Peyer's patch (tissue), 4 donors: Measurements from ENCODE around the gene SDHAF2. TPM values are rescaled to one million over a fixed set of nuclear protein-coding genes. Genes with fewer than 3 reads are reported as not detected.
"Not testable (repeated sequence)": the region's sequence is repeated elsewhere in the genome, so short reads cannot be mapped to it uniquely, and the experiment has no call there.

Experiments used
- DNase-seq, 3 donors: peaks; one replicate each; pipeline ENCODE4 v3.0.0-alpha.2; 2017 to 2019
- H3K27ac ChIP-seq, 4 donors: fragments of 200-600 bp; sonication (generic); one replicate each; pipeline ENCODE4 v1.5.1; 2016 to 2019
- H3K27me3 ChIP-seq, 2 donors: fragments of 200-600 bp; sonication (generic); one replicate each; pipeline ENCODE4 v1.5.1; 2019
- H3K36me3 ChIP-seq, 3 donors: fragments of 200-600 bp; sonication (generic); one replicate each; pipeline ENCODE4 v1.5.1; 2016 to 2019
- H3K4me1 ChIP-seq, 4 donors: fragments of 200-600 bp; sonication (generic); one replicate each; pipeline ENCODE4 v1.5.1; 2016 to 2019
- H3K4me3 ChIP-seq, 4 donors: fragments of 200-600 bp; sonication (generic); 1 replicate in 3 of 4; 2 replicates in 1 of 4; pipeline ENCODE4 v1.5.1; 2016 to 2019; ENCODE audit warnings: mild to moderate bottlenecking in 1 of 4
- H3K9me3 ChIP-seq, 4 donors: fragments of 200-600 bp; sonication (generic); one replicate each; pipeline ENCODE4 v1.5.1; 2016 to 2019; ENCODE audit warnings: mild to moderate bottlenecking in 1 of 4
- POLR2A ChIP-seq, 2 donors: fragments of 450-650 bp; IDR thresholded peaks; one replicate each; pipeline ENCODE4 v1.5.1; 2017; ENCODE audit warnings: antibody characterized with exemption in 2 of 2, mild to moderate bottlenecking in 2 of 2, moderate library complexity in 2 of 2
- total RNA-seq, 4 donors: library from RNA; depleted of rRNA; stranded (reverse); fragments of >200 nt; gene quantifications; one replicate each; pipeline ENCODE4 v1.1.0, GENCODE V29; 2016
- TF ChIP-seq, protein P1 (sequence below), 6 experiments: fragments of 450-650 bp in 4 of 6; fragments of 200-600 bp in 2 of 6; sonication (generic) in 1 of 6; IDR thresholded peaks; one replicate each; pipeline ENCODE4 v1.5.1; 2017 to 2019; ENCODE audit warnings: antibody characterized with exemption in 6 of 6, mild to moderate bottlenecking in 3 of 6, moderate library complexity in 1 of 6

SDHAF2 gene
- total RNA-seq, 4 donors from 2014 or later = 54.5 to 92.4 (median 70.5) TPM

DNA sequence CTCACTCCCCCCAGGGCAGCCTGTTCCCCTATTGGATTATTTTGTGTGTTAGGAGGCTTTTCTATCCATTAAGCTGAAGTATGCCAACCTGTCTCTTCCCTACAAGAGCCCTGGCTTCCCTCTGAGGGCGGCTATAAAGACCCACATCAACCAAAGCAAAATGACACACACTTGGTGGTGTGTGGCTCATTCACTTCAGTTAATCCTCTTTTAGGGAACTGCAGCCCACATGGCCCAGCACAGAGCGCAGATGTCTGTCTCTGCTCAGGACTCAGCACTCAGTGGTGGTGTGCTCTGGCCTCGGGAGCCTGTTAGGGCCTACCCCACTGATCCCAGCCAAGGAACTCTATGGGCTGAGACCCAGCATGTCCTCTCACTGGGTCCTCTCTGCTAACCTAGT lies 46.4 kb downstream of the SDHAF2 start:
- TF ChIP-seq POLR2A (IDR thresholded peaks at IDR 0.05) = no peak
- TF ChIP-seq, protein P1, sequence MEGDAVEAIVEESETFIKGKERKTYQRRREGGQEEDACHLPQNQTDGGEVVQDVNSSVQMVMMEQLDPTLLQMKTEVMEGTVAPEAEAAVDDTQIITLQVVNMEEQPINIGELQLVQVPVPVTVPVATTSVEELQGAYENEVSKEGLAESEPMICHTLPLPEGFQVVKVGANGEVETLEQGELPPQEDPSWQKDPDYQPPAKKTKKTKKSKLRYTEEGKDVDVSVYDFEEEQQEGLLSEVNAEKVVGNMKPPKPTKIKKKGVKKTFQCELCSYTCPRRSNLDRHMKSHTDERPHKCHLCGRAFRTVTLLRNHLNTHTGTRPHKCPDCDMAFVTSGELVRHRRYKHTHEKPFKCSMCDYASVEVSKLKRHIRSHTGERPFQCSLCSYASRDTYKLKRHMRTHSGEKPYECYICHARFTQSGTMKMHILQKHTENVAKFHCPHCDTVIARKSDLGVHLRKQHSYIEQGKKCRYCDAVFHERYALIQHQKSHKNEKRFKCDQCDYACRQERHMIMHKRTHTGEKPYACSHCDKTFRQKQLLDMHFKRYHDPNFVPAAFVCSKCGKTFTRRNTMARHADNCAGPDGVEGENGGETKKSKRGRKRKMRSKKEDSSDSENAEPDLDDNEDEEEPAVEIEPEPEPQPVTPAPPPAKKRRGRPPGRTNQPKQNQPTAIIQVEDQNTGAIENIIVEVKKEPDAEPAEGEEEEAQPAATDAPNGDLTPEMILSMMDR (IDR thresholded peaks at IDR 0.05) = no peak
- Histone ChIP-seq H3K4me1 (peaks cover 0 to 11% (median 3%) of the 10 kb centered on the region in 4 donors), H3K36me3 (no peaks in the 10 kb centered on the region), H3K27ac (no peak overlapping the region), H3K9me3 (no peaks in the 10 kb centered on the region), H3K27me3 (no peaks in the 10 kb centered on the region), H3K4me3 (no peak overlapping the region)
- DNase-seq = no peak

DNA sequence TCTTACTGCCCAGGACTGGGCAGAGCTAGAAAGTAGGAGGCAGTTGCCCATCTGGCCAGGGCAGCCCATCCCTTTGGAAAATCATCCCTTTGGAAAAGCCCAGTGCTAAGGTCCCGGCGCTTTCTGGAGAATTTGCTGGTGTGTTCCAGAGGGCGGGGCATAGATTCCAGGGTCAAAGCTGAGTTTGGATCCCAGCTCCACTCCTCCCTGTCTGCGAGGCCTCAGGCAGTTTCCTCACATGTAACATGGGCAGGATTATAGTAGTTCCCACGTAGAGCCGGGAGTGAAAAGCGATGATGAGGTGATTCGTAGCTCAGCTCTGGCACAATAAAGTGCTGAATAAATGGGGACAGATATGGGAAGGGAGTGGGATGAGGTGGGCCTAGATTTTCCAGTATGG lies 47.2 kb downstream of the SDHAF2 start:
- Histone ChIP-seq H3K27me3 (no peaks in the 10 kb centered on the region), H3K9me3 (no peaks in the 10 kb centered on the region), H3K27ac (no peak overlapping the region), H3K4me1 (peaks cover 0 to 11% (median 3%) of the 10 kb centered on the region in 4 donors), H3K4me3 (no peak overlapping the region), H3K36me3 (no peaks in the 10 kb centered on the region)
- DNase-seq = no peak
- no peak for TF ChIP-seq POLR2A (IDR thresholded peaks at IDR 0.05)
- TF ChIP-seq, protein P1 (IDR thresholded peaks at IDR 0.05) = no peak

DNA sequence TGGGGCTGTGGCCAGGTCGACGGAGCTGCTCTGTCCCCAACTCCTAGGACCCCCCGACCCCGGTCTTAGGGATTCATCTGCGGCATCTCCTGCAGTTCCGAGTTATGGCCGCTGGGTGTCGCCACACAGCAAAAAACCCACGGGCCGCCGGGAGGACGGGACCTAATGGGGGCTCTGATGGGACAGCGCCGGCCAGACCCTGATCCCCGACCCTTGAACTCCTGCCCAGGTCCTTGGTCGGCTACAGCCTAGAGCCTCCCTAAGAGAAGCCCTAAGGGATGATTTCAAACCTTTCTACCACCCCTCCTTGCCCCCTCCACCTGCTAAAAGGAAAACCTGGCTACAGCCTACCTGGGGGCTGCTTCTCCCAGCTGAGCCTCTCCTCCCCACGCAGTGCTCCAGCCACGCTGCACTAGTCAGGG lies 47.8 kb downstream of the SDHAF2 start:
- Histone ChIP-seq H3K36me3 (no peaks in the 10 kb centered on the region), H3K9me3 (no peaks in the 10 kb centered on the region), H3K4me3 (no peak overlapping the region), H3K27ac (no peak overlapping the region), H3K4me1 (peaks cover 0 to 11% (median 3%) of the 10 kb centered on the region in 4 donors), H3K27me3 (no peaks in the 10 kb centered on the region)
- TF ChIP-seq POLR2A (IDR thresholded peaks at IDR 0.05) = no peak
- TF ChIP-seq, protein P1 (IDR thresholded peaks at IDR 0.05) = peak; percentile 74 to 96 (median 86)
- DNase-seq = peak; percentile 33 to 75 (median 70)

DNA sequence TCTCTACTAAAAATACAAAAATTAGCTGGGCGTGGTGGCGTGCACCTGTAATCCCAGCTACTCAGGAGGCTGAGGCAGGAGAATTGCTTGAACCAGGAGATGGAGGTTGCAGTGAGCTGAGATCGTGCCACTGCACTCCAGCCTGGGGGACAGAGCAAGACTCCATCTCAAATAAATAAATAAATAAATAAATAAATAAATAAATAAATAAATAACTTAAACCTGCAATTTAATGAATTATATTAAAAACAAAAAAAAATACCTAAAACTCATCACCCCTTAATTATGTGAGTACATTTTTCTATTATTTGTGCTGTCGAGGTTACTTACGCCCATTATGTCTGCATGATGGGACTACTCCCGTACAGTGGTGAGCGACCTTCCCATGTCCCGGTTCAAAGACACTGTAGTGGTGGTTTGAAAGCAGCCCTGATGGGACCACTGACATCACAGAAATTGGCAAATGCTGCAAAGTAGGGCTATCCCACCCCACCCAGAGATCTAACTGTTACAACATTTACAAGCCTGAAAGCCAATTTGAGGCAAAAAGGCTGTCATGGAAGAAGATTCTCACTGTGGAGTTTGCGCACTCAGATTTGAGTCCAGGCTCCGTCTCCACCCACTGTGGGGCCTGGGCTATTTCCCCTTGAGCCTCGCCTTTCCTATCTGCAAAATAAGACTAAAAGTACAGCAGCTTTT lies 49.6 kb downstream of the SDHAF2 start:
- H3K27ac ChIP-seq, H3K36me3 ChIP-seq, H3K27me3 ChIP-seq, H3K9me3 ChIP-seq, H3K4me3 ChIP-seq, DNase-seq: not testable (repeated sequence)
- H3K4me1 ChIP-seq = peaks cover 0 to 11% (median 3%) of the 10 kb centered on the region in 4 donors

DNA sequence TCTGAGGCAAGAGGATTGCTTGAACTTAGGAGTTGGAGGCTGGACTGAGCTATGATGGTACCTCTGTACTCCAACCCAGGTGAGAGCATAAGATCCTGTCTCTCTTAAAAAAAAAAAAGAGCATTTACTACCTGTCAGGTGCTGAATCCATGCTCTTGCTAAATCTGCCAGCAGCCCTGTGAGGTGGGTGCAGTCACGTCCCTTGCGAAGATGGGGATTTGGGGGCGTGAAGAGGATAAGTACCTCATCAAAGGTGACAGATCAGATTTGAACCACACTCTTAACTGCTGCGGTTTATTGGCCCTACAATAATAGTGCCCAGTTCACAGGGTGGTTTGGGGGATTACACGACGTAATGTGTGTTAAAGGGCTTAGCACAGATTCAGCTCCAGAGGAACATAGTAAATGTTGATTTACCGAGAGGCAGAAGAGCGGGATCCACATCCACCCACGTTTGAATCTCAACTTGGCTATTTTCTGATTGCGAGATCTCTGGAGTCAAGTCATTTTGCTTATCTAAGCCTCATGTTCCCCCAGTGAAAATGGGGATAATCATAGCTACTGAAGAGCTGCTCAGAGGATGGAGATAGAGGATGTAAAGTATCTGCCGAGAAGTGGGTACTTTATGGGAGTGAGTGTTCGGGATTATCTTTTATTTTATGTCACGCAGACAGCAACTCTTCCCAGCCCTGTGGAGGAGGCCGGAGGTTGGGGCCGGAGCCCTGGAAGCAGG lies 50.5 kb downstream of the SDHAF2 start:
- H3K4me3 ChIP-seq = no peak overlapping the region
- H3K4me1 ChIP-seq = peaks cover 0 to 11% (median 3%) of the 10 kb centered on the region in 4 donors
- H3K36me3 ChIP-seq = no peaks in the 10 kb centered on the region
- no peaks in the 10 kb centered on the region for H3K9me3 ChIP-seq
- DNase-seq = no peak
- no peak for TF ChIP-seq POLR2A (IDR thresholded peaks at IDR 0.05)
- TF ChIP-seq, protein P1 (IDR thresholded peaks at IDR 0.05) = no peak
- H3K27ac ChIP-seq = no peak overlapping the region
- H3K27me3 ChIP-seq = no peaks in the 10 kb centered on the region

DNA sequence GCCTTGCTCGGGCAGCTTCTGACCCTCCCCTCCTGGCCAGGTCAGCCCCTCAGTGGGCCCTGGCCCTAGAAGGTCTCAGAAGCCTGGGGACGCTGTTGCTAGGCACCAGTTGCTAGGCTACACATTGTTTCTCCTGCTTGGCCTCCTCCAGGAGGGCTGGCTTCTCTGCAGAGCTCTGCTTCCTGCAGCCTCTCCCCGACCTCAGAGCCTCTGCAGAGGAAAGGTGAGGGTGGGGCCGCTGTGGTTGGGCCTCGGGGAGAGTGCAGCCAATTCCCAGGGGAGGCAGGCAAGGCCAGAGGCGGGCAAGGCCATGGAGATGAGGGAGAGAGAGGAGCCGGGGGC lies 51.0 kb downstream of the SDHAF2 start:
- H3K9me3 ChIP-seq = no peaks in the 10 kb centered on the region
- no peaks in the 10 kb centered on the region for H3K36me3 ChIP-seq
- H3K27ac ChIP-seq = no peak overlapping the region
- H3K4me1 ChIP-seq = peaks cover 0 to 11% (median 3%) of the 10 kb centered on the region in 4 donors
- DNase-seq = no peak
- TF ChIP-seq, protein P1 (IDR thresholded peaks at IDR 0.05) = no peak
- TF ChIP-seq POLR2A (IDR thresholded peaks at IDR 0.05) = no peak
- no peaks in the 10 kb centered on the region for H3K27me3 ChIP-seq
- no peak overlapping the region for H3K4me3 ChIP-seq
